Suppressor macrophage treated with lipopolysaccharide for 1 hour (primary cell): ENCODE results near the gene LCE7A.

ENCODE experiments used
- DNase-seq, 3 donors: peaks; one replicate each; pipeline ENCODE4 v3.0.0-alpha.2; 2020 to 2022

LCE7A gene, protein sequence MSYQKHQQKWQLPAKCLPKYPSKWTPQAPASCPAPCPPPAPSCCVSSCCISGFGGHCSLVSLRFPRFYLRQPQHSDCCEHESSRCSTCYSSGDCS

DNA sequence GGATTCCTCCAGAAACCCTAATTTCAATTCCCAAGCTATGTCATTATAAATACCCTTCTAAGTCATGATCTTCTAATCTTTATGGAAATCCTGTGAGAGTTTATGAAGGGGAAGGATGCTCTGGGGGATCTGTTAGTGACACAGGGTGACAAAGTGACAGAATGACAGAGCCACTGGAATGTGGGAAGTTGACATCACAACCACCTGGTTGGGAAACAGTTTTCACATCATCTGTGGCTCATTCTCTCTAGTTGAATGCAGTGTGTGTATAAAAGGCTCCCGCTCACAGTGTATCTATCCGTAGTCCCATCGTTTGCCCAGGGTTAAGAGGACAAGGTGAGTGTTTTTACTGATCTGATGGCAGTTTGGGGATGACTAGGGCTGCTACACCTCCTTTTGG, at the start of gene LCE7A:
TSS of gene LCE7A (plus strand) at position 301 of the 400 bp plus-strand sequence. CDS start 702 bp downstream, outside the sequence.
- DNase-seq: peak in 1 of 3 donors; percentile 5

DNA sequence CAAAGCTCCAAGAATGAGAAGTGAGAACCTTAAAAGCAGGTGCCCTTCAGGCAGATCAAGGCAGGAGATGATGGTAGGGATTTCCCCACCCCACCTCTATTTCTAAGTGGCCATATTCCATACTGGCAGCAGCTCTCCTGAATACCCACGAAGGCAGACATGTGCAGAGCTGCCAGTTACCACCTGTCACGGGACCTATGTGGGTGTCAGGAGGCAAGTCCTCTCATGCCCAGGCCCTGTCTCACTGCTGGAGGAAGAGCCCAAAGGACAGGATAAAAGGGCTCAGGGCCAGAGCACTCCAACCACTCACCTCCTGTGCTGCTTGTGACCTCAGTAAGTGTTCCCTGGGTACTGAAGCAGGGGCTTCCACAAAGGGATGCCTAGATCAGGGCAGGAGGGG, 48.7 kb upstream of the LCE7A start:
- no peak for DNase-seq

DNA sequence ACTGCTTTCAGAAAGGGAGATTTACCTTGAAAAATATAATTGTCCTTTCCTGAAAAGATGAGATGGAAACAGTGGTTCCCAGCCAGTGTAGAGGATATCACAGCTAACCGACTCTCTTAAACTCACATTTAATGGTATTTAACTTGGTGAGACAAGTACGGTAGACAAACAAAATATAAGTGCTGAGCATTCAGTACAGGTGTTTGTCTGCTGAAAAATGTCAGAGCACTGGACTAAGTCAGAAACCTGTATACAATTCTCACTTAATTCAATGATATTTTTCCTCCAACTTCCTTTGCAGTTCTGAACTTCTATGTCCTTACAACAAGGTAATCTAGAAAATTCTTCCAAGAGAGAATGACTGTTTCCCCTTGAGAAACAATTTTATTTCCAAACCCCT, 48.1 kb upstream of the LCE7A start, which contains the start of gene LCE1B:
TSS of gene LCE1B (plus strand) at position 301 of the 400 bp plus-strand sequence. CDS start 476 bp downstream, outside the sequence.
- DNase-seq: no peak

DNA sequence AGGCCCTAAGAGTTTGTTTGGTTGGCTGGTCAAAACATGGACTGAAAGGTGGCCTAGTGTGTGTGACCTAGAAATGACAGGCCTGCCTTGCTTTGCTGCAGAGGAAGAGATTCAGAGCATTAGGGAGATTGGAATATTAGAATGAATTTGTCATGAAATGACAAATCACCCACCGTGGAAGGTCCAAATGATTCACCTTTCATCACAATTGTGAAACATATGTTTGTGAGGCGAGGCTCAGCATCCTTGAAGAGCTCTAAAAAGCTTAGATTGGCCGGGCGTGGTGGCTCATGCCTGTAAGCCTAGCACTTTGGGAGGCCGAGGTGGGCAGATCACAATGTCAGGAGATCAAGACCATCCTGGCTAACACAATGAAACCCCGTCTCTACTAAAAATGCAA, 42.5 kb upstream of the LCE7A start:
- DNase-seq: no peak

DNA sequence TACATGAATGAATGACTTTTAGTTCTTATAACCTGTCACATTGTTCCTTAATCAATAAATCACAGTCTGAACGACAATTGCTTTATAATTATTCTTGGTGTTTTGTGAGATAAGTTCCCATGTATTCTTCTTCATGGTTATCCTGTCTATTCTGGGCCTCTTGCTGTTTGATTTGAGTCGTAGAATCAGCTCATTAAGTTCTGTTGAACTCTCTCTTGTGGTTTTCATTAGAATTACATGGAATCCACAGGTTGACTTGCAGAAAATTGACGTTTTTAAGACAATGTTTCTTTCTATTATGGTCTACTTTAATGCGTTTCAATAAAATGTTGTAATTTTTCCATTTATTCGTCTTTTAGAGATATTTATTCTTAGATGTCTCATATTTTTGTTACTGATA, 36.5 kb upstream of the LCE7A start:
- DNase-seq: no peak

DNA sequence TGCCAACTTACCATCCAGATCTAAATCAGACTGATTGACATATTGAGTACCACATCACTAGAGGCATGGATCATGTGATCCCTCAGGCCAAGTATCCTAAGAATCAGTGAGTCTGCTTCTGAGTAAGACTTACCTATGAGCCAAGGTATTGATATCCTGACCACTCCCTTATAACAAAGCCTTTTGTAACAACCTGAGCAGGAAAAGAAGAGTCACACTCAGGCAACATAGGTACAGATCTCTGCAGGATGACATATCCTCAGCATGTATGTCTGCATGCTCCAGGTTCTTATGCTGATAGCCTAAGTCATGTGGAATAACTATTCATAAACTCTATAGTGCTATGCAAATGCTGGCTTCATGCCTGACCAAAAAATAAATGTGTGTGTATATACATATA, 34.8 kb upstream of the LCE7A start:
- DNase-seq: no peak

DNA sequence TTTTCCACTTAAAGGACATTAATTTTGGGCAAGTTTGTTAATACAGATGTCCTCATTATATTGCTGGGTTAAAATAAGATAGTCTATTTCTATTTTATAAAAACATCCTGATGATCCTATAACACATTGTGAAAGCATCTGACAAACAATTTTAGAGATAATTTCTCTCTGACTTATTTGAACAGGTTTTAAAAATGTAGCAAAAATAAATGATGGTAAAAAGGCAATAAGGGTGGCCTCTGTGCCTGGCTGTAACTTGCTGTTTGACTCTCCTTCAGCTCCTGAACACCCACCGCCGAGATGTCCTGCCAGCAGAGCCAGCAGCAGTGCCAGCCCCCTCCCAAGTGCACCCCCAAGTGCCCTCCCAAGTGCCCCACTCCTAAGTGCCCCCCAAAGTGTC, 32.6 kb upstream of the LCE7A start, which contains the start of gene LCE1A:
TSS of gene LCE1A (plus strand) at position 301 of the 400 bp plus-strand sequence. CDS start at position 301, 0 bp downstream.
- no peak for DNase-seq

DNA sequence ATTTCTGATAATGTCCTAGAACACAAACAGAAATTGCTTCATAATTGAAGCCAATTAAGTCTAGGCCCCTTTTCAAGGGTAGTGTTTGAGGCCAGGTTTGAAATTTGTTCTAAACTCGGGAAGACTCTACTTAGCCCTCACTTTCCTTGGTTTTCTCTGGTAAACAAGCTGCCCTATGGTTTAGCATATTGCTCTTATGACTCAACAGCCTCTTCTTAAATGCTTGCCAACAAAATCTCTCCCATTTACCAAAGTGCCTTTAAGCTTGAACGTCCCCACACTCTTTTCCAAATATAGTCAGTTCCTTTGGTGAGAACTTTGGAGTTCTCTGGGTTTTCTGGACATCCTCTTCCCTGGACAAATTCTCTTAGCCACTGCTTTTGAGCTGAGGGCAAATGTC, 22.9 kb upstream of the LCE7A start:
- no peak for DNase-seq

DNA sequence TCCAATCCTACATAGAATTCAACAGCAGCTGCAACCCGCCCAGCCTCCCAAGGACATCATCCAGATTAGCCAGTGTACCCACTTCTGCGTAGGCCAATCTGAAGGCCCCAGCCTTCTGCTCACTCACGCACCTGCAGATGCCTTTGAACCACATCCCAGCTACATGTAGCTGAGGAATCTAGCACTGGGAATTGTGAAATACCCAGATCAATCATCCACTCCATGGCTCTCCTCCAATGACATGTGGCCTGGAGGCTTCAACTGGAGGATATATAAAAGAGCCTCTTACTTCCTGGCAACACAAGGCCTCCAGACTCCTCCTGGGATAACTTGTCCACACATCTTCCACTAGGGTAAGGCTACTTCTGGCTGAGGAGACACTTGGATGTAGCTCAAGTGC, 17.2 kb upstream of the LCE7A start, which contains the start of gene LCE6A:
TSS of gene LCE6A (plus strand) at position 301 of the 400 bp plus-strand sequence. CDS start 665 bp downstream, outside the sequence.
- no peak for DNase-seq

DNA sequence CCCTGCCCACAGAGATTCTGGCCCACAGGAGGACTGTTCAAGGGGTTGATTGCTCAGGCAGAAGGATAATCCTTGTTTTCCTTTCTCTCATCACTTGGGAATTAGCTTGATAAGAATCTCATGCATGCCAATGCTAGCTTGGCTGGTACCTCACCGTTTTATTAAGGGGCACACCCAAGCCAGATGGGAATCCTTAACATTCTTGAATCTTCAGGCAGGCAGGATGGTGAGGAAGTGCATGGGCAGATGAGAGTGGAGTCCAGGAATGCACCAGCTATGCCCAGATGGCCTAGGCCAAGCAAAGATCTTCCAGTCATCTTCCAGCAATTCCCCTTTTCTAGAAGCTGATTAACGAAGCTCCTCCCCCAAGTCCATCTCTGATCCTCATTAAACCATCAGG, 4.1 kb upstream of the LCE7A start:
- no peak for DNase-seq

DNA sequence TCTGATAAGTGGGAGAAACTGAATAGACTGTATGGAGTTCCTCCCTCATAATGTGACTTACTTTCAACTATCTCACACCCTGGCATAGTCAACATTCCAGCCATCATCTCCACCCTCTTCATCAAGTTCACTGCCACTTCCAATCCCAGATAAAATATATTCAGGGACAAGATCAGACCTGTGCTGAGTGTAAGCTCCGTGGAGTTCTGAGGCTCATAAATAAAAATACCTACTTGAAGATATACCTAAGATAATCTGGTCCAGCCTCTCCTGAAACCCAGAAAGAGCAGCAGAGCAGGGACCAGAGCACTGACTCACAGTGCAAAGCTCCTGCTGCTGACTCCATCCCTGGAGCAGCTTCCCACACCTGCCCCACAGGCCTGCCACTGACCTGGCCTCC, 1.7 kb upstream of the LCE7A start:
- no peak for DNase-seq

DNA sequence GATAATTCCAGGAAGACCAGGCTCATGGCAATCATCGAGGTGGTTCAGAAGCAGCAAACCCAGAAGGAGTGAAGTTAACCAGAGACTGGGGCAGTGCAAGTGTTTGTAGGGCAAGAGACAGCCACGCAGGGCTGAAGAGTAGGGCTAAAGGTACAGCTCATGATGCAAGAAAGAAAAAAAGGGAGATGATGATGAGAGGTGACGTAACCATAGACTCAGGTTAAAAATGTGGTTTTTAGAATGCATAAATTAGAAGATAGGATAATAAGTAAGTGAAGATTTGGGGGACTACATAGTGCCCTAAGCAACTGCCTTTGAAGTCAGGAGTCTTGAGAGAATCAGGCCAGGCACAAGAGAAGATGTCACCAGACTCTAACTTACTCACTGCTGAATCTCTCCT, 333 bp downstream of the LCE7A start:
- DNase-seq: peak in 1 of 3 donors; percentile 11

DNA sequence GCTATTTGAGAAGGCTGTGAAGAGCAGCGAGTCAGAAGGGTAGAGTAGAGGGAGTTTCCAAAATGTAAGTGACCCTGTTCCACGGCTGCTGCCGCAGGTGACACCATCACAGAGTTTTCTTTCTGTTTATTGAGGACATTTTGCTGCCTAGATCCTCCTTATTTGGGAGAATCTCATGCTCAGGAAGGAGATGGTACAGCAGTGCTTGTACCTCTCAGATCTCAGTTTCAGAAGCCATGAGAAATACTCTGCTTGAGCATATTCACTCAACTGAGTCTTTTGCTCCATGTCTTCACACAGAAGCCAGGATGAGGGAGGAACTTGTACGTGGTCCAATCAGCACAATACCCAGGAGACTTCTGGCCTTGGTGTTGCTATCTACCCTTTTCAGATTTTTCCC, 1.6 kb downstream of the LCE7A start:
- peak in 1 of 3 donors; percentile 11 for DNase-seq

DNA sequence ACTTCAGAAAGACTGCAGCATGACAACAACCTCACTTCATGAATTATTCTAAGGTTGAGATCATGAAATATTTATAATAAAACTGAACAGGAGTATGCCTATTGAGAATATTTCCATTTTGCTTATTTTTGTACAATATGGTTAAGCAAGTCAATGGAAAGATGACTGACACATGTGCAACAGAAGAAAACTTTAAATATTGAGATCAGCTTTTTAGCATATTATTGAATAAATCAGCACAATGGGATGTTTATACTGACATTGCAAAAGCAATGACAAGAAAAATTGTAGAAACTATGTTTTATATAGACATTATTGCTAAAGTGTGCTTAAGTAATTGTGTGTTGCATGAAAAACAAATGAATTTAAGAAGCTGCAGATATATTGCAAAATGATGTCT, 4.6 kb downstream of the LCE7A start:
- DNase-seq: no peak

DNA sequence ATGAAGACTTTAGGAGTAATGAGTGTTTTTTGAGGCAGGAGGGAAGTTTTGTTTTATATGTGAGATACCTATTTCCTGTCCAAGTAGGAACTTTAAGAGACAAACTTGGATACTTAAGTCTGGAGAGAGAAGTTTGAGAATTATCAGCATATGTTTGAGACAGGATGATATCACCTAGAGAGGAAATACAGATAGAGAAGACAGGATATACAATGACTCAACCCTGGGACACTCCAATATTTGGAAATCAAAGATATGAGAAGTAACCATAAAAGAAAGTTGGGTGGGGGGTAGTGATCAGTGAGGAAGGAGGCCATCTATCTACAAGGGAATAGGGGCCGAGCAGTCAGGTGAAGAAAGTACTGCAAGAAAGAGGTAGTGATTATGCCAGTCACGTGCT, 6.5 kb downstream of the LCE7A start:
- DNase-seq: peak; percentile 3 to 25 (median 13)

DNA sequence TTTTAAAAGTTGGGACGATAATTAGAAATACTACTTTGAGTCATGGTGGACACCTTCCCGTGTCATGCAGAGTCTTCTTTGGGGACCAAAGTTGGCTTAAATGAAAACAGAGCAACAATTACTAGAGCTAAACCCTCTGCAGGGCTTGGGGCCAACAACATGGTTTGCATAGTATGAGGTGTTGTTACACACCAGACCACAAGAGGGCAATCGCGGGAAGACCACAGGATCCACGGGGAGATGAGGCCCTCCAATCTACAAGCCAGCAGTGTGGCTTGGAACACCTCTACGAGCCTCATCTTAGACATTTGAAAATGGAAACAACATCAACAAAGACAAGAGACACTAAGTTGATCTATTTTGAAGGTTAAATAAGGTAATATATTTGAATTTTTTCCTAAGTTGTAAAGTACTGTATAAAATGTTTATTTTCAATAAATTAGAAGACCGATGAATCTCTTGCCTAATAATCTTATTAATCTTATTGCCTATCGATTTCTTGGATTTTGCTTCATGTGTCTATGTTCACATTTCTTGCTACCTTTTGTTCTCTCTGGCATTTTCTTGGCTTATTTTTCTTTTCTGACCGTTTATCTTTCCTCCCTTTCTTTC, 10.1 kb downstream of the LCE7A start:
- DNase-seq: peak; percentile 63 to 81 (median 80)

DNA sequence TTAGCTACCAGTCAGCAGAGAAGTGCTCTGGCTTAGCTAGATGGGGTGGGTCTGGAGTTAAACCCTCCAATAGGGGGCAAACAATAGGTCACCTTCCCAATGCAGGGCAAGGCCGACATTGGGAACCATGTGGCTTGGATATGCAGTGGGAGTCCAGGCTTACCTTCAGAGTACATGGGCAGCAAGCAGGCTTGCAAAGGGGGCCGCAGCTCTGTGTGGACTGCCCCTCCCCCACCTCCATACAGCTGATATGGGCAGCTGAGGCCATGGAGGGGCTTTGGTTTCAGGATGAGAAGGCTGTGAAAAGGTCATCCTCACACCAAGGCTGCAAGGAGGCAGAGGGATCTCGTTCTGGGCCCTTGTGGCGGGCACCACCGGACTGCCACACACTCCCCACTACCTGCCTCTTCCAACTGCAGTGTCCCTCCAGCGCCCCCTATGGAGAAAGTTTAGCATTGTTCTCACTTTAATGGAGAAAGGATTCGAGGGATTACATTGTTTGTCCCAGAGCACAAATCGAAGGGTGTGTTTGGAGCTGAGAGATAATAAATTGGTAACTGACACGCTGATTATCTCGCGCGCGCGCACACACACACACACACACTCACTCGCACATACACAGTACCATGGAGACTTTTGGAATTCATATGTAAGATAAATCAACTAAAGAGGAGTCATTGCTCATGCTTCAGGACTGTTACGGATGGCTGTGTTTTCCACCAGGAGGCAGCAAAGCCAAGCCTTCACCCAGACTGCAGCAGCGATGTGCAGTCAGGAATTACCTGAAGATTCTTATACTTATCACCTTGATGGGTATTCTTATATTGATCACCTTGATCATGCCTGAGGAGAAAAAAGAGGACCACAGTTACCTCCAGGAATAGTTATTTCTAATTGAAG, 11.3 kb downstream of the LCE7A start:
- peak; percentile 24 to 37 (median 31) for DNase-seq

DNA sequence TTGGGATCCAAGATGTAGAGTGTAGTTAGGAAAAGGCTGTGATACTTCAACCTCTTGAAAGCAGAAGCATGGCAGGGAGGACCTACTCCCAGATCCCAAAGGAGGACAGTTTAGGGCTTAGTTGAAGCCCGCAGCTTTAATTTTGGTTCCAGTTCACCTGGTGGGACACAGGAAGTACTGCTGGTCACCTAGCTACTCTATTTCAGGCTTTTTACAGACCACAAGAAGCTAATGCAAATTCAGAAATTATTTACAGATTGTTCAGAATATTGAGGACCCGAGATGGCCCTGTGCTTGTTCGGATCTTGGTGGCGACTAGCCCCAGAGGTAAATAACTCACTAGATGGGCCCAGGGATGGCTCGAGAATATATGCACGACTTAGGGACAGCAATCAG, 11.9 kb downstream of the LCE7A start:
- DNase-seq: no peak

DNA sequence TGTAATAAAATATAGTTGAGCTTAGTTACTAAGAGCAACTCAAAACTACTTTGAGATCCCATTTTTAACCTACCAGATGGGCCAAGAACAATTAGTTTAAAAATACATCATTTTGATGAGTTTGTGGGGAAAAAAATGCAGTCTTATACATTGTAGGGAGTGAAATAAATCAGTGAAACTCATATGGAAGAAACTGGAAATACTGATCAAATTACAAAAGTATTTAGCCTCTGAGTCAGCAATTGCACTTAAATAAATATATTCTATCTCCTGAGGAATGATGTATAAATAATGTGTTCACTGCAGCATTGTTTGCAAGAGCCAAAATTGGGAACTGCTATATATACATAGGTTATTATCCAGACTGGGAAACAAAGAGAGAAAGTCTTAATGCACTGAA, 13.7 kb downstream of the LCE7A start:
- no peak for DNase-seq

DNA sequence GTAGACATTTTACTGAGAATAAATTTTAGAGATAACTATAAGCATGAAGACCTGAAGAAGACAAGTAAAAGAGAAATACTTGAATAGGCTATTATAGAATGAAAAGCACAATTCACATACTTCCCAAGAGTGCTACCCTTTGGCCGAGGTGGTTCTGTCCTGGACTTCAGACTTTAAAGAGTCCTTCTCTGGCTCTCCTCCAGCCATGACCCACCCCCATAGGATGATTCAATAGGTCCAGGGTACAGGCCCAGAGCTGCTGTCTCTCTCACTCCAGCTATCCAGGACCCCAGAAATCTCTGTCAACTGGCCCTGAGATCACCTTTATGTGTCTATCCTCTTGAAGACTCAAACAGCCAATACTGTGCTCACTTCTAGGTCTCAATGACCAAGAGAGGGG, 17.0 kb downstream of the LCE7A start:
- no peak for DNase-seq

DNA sequence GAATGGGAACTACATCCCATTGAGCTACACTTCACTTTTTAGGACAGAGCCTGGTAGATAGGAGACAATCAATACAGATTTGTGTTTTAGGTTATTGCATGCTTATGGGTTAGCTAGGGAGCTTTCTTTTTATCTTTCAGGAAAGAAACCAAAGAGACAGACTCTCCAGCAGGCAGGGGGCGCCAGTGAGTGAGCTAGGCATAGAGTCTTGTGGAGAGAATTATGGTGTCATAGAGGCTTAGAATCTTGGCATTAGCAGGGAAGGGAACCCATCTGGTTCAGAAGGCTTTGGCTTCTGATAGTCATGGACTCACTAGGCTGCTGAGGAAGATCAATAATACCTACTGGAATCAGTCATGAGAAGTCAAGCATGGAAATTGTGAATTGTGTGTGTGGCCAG, 18.2 kb downstream of the LCE7A start, which contains the start of gene SMCP:
TSS of gene SMCP (plus strand) at position 281 of the 400 bp plus-strand sequence. CDS start 6,101 bp downstream, outside the sequence.
- peak; percentile 31 to 53 (median 41) for DNase-seq

DNA sequence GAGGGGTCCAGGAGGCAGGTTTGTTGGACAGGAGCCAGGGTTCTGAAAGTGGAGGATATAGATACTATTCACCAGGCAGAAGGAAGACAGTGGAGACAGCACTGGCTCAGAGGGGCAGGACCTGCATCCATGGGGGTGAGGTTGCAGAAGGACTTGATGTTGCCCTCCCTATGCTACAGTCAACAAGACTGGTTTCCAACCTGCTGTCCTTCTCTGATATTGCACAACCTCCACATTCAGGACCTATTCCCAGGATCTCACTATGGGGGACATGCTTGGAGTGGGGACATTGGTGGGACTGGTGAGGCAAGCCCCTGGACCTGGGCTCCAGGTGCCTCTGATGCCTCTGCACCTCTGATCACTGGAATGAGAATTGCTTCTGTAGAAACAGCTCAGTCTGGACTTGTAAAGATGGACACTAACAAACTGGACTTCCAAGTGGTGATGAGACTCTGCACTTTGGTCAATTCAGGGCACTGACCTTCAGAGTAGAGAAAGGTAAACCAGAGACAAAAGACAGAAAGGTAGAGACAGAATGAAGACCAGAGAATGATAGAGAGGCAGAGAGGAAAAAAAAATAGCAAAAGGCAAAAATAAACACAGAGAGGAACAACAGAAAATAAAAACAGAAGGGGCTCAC, 19.9 kb downstream of the LCE7A start:
- DNase-seq: no peak

DNA sequence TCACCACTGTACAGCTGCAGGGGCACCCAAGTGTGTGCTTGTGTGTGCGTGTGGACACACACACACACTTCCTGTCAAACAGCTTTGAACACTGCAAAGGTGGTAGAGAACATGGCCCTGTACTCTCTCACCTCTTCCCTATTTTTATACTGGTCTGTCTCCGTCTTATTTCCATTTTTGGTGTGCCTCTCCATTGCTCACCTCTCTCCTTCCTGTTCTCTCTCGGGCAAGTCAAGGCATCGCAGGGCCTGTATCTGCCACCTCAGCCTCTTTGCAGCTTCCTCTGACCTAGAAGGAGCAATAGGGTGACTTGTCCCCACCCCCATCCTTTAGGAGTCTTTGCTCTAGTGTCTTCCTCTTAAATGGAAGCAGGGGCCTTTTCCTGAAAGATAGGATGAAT, 20.5 kb downstream of the LCE7A start:
- no peak for DNase-seq
